ENCODE measurements around the gene CHTF18.

GRCh38 chr16:839643-840408 lies 51.4 kb downstream of the CHTF18 start:
- TF ChIP-seq CTCF (IDR thresholded peaks at IDR 0.05; ENCODE audit: poor library complexity) (no peak), EZH2 (IDR thresholded peaks at IDR 0.05; ENCODE audit: borderline replicate concordance) (no peak)
